SJCRH30 (cell line): ENCODE data around the gene SPATA46. TPM values are rescaled to one million over a fixed set of nuclear protein-coding genes. Genes with fewer than 3 reads are reported as not detected.

Source experiments
- DNase-seq, 2 experiments: peaks; one replicate each; pipeline ENCODE4 v3.0.0-alpha.2; 2015 to 2020
- H3K27ac ChIP-seq: fragments of 250-450 bp; sonication (Bioruptor Pico); 2 replicates; pipeline ENCODE4 v1.5.1; 2020; ENCODE audit warnings: mild to moderate bottlenecking, moderate library complexity
- H3K27me3 ChIP-seq: fragments of 250-450 bp; sonication (Bioruptor Pico); 2 replicates; pipeline ENCODE4 v1.5.1; 2020; ENCODE audit warnings: mild to moderate bottlenecking, moderate library complexity
- H3K36me3 ChIP-seq: fragments of 250-450 bp; sonication (Bioruptor Pico); 2 replicates; pipeline ENCODE4 v1.5.1; 2020; ENCODE audit warnings: mild to moderate bottlenecking, moderate library complexity
- H3K4me1 ChIP-seq: fragments of 250-450 bp; sonication (Bioruptor Pico); 2 replicates; pipeline ENCODE4 v1.5.1; 2020; ENCODE audit warnings: mild to moderate bottlenecking, moderate library complexity
- H3K4me3 ChIP-seq: fragments of 250-450 bp; sonication (Bioruptor Pico); 2 replicates; pipeline ENCODE4 v1.5.1; 2020; ENCODE audit warnings: mild to moderate bottlenecking, moderate library complexity
- H3K9me3 ChIP-seq: fragments of 250-450 bp; sonication (Bioruptor Pico); replicated peaks from 2 replicates; pipeline ENCODE4 v1.5.1; 2020; ENCODE audit warnings: mild to moderate bottlenecking, moderate library complexity
- total RNA-seq: library from RNA; depleted of rRNA; stranded (reverse); fragments of >200 nt; shearing (Covaris generic); gene quantifications from 2 replicates; pipeline ENCODE4 v1.2.3, GENCODE V29; 2014

SPATA46 gene
- total RNA-seq, 1 experiment from 2014 or later: not detected

DNA sequence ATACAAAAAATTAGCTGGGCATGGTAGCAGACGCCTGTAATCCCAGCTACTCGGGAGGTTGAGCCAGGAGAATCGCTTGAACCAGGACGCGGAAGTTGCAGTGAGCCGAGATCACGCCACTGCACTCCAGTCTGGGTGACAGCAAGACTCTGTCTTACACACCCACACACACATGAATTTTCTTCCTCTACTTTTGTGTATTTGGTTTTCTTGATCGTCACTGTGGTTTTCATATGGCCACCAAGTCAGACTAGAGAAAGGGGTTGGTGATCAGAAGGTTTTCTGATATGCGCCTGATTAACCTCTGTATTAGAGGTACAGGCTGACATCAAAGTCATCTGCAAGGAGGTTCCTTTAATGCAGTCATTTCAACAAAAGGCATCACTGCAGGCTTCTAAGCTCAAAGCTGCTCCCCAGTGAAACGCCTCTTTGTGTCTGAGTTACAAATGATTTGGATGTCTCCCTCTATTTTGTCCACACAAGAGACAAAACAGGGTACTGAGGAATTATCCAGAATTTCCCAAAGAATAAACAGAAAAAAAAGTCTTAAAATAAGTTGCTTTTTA lies 24.2 kb upstream of the SPATA46 start:
- H3K27me3 ChIP-seq: no peaks in the 10 kb centered on the region
- H3K4me1 ChIP-seq: no peaks in the 10 kb centered on the region; the same call in 1 of the 2 replicates
- no peak overlapping the region for H3K4me3 ChIP-seq
- H3K27ac ChIP-seq: no peak overlapping the region
- H3K36me3 ChIP-seq: no peaks in the 10 kb centered on the region
- H3K9me3 ChIP-seq: no peaks in the 10 kb centered on the region
- no peak for DNase-seq

DNA sequence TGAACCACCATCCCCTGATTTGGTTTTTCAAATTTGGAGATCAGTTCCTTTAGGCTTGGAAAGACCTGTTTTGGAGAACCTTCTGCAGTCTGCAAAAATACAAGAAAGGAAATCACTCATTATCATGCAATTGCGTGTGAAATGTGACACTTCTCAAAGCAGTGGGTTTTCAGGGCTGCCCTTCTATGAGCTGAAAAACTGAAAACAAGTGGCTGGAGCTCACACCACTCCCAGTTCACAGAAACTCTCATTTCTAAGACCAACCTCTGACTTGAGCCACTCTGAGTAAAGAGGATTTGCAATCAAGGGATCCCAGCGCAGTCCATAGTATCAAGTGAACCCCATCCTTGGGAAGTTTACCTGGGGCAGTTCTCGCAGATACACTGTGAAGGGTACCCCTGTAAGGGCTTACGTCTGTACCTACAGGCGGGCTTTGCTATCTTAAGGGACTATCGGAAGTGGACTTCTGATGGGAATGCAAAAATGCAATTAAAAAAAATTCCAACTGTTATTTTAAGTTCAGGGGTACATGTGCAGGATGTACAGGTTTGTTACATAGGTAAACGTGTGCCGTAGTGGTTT lies 22.4 kb upstream of the SPATA46 start:
- no peaks in the 10 kb centered on the region for H3K27me3 ChIP-seq

DNA sequence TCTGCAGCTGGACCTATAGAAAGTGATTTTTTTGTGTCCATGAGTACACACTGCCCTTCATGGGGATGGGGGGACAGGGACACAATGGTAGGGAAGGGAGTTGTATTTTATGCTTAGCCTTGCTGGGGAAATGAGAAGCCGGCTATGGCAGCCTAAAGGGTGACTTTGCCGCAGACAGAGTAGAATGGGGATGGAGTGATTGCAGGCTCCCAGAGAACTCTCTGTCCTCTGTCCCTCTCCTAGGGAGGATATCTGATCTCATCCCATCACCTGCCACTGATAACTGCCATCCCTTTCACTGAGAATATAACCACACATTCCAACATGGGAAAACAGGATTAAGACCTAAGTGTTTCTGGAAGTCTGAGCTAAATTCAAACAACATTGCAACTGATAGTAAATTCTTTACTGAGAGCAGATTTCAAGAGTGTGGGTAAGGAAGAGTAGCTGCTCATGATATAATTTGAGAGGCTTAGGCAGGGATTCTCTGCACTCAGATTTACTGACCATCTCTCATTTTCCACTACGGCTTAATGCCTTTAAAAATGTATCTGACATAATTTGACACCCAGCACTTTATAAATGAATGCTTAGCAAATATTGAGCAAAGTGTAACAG lies 21.4 kb upstream of the SPATA46 start:
- peak in 1 of 2 experiments; percentile 57 for DNase-seq
- no peaks in the 10 kb centered on the region for H3K27me3 ChIP-seq
- H3K9me3 ChIP-seq: no peaks in the 10 kb centered on the region
- H3K36me3 ChIP-seq: no peaks in the 10 kb centered on the region
- H3K27ac ChIP-seq: no peak overlapping the region
- no peak overlapping the region for H3K4me3 ChIP-seq
- no peaks in the 10 kb centered on the region; the same call in 1 of the 2 replicates for H3K4me1 ChIP-seq

More for the DNA sequence above, 22.4 kb upstream of the SPATA46 start:
- Histone ChIP-seq H3K36me3 (no peaks in the 10 kb centered on the region), H3K4me3 (no peak overlapping the region), H3K4me1 (no peaks in the 10 kb centered on the region; the same call in 1 of the 2 replicates), H3K9me3 (no peaks in the 10 kb centered on the region), H3K27ac (no peak overlapping the region)
- no peak for DNase-seq

DNA sequence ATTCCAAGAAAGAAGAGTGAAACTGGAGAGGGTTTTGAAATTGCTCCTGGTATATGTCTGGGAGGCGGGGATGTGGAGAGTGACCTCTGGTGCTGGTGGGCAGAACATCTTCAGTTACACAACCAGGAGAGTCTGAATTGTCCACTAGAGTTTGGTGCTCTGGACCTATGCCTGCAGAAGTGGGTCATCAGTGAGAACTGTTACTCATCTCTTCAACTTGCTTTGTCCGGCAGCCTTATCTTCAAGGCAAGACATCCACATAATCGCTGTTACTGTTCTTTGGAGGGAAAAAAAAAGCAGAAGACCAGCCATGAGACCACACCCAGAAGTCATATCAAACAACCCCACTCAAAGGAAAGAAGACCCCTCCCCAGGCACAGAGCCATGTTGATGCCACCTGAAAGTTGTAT lies 20.4 kb upstream of the SPATA46 start:
- H3K4me1 ChIP-seq: peaks cover under 1% of the 10 kb centered on the region
- no peak for DNase-seq
- H3K9me3 ChIP-seq: no peaks in the 10 kb centered on the region
- H3K27me3 ChIP-seq: no peaks in the 10 kb centered on the region
- H3K4me3 ChIP-seq: no peak overlapping the region
- H3K27ac ChIP-seq: no peak overlapping the region
- H3K36me3 ChIP-seq: no peaks in the 10 kb centered on the region

DNA sequence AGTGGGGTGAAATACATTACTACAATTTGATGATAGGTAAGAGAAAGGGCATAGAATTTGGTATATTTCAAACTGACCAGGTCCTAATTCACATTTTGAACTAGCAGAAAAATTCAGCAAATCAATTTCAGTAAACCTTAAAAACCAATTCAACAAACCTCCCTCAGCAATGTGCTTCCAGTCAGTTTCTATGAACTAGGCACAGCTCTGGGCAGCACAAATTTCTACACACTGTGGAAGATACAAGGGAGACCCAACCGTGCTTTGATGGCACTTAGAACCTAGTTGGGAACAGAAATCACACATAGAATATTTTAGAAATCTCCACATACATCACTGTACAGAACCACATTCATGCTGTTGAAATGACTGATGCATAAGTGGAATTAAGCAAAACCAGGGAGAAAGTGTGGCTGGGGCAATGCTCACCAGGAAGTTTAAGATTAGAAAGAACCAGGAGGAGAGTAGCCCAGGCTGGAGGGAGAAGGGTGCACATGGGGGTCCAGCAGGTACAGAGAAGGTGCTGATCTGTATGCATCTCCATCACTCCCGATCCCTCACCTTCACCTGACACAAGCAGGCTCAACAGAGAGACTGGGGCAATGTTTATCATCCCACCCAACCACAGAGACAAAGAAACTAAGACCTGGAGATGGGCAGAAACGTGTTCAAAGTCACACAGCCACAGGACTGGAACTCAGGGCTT lies 19.7 kb upstream of the SPATA46 start:
- DNase-seq: no peak
- Histone ChIP-seq H3K9me3 (no peaks in the 10 kb centered on the region), H3K27ac (no peak overlapping the region), H3K27me3 (no peaks in the 10 kb centered on the region), H3K36me3 (no peaks in the 10 kb centered on the region), H3K4me1 (peaks cover 7% of the 10 kb centered on the region), H3K4me3 (no peak overlapping the region)

DNA sequence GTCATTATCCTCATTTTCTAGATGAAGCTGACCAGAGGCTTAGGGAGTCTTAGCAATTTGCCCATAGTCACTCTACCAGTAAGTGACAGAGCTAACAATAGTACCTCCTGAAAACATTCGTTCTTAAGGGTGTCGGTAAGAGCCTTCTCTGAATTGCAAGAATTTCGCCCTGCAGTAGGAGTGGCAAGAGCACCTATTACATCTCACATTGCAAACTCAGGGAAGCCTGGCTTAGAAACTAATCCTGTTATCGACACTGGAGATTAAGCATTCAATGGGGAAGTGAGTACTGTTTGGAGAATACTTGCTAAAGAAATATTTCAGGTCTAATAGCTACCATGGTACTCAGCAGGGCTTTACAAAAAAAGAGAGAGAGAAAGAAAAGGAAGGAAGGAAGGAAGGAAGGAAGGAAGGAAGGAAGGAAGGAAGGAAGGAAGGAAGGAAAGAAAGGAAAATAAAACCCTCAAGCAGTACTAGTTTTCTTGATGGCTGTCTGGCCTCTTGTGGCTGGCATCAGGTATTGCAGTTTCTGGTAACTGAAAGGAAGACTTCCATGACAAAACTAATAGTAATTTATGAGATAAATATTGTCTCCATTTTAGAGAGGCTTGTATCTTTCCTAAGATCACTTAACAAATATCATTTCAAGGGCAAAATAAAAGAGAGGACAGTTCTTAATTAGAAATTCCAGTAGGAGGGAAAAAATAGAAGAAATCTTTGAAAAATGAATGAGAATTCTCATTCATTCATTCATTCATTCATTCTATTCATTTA lies 15.3 kb upstream of the SPATA46 start:
- Histone ChIP-seq H3K4me3 (0 out of 2 replicates have a peak overlapping the region, but pooled peaks have one; percentile 8), H3K27ac (no peak overlapping the region), H3K27me3 (no peaks in the 10 kb centered on the region), H3K36me3 (no peaks in the 10 kb centered on the region), H3K9me3 (no peaks in the 10 kb centered on the region), H3K4me1 (peaks cover 34% of the 10 kb centered on the region)
- DNase-seq: peak in 1 of 2 experiments; percentile 57

DNA sequence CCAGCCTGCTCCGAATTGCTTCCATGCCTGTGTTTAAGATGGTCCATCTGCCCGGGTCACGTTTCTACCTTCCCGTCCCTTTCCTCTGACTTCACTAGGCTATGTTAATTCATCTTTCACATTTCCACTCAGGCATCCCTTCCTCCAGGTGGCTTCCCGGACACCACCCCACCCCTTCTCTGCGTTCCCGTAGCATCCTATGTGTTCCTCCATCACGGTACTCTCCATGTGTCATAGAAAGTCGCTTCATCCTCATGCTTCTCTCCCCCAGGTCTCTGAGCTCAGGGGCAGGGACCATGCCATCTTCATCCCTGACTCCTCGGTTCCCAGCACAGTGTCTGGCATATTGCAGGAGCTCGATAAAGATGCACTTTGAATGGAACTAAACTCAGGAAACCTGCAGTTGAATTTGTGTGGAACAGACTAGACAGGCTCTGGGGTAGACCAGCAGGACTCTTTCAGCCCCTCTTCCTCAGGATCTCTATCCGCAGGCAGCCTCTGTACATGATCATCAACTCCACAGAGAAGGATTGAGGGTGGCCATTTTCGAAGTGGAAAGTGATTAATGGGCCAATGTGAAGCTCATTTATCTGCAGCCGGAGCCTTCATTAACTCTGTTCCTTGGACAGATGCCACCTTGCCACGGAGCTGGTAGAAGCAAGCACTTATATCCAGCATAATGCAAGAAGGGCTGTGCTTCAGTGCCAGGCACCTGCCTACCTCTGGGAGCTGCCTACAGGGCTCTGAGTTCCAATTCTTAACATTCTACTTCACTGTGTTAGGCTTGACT lies 13.9 kb upstream of the SPATA46 start:
- H3K27me3 ChIP-seq: no peaks in the 10 kb centered on the region
- no peak overlapping the region for H3K4me3 ChIP-seq
- DNase-seq: no peak
- no peak overlapping the region; the same call in 1 of the 2 replicates for H3K27ac ChIP-seq
- no peaks in the 10 kb centered on the region for H3K36me3 ChIP-seq
- no peaks in the 10 kb centered on the region for H3K9me3 ChIP-seq
- peaks cover 34% of the 10 kb centered on the region for H3K4me1 ChIP-seq

DNA sequence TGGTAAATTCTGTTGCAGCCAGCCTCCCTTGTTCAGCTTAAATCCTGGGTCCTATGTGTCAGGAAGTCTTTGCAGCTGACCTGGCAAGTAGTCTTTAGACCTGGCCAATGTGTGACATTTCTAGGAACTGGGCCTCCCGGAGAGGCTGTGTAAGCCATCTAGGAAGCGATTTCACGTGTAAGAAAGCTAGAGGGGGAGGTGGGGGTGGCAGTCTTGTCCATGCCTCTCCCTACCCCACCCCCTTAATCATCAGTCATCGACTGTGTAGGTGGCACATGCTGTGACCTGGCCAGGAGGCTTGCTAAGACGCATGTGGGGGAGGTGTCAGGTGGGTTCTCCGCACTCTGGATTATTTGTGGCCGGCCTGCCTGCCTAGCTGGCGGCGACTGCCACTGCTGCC lies 13.3 kb upstream of the SPATA46 start:
- Histone ChIP-seq H3K4me1 (peaks cover 34% of the 10 kb centered on the region), H3K27me3 (no peaks in the 10 kb centered on the region), H3K4me3 (no peak overlapping the region), H3K27ac (peak overlapping the region; percentile 59), H3K9me3 (no peaks in the 10 kb centered on the region), H3K36me3 (no peaks in the 10 kb centered on the region)
- DNase-seq: no peak

DNA sequence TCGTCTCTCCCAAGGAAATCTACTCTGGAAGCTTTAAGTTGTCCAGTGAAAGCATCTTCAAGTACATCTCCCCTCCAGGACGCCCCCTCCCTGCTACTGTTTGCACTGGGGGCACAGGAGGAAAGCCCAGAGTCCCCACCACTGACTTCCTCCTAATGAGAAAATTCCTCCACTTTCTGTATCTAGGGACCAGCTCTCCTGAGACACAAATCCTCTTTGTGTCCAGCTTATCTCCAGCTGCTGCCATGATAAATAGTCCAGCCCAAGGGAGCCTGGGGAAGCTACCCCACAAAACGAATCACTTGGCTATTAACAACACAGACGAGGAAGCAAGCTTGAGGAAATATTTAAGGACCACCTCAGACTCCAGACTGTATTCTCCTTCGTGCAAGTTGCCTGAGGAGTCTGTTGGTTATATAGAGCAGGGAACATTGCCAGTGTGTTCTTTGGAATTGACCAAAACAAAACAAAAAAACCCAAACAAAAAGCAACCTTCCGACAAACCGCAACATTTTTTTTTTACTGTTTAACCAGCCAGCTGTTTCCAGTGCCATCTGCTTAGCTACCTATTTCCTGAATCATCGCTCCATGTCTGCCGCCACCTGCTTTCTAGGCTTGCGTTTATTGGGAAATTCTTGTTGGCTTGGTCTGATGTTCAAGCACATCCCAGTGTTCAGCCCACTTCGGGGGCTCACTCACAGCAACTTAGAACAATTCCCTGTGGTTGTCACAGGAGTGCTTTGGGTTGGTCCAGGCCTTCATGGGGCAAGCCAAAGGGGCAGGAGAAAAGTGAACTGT lies 12.6 kb upstream of the SPATA46 start:
- H3K4me1 ChIP-seq: peaks cover 34% of the 10 kb centered on the region
- peak overlapping the region; percentile 26 for H3K4me3 ChIP-seq
- H3K27me3 ChIP-seq: no peaks in the 10 kb centered on the region
- H3K9me3 ChIP-seq: no peaks in the 10 kb centered on the region
- H3K27ac ChIP-seq: peak overlapping the region; percentile 59
- peak; percentile 67 to 83 for DNase-seq
- no peaks in the 10 kb centered on the region for H3K36me3 ChIP-seq

DNA sequence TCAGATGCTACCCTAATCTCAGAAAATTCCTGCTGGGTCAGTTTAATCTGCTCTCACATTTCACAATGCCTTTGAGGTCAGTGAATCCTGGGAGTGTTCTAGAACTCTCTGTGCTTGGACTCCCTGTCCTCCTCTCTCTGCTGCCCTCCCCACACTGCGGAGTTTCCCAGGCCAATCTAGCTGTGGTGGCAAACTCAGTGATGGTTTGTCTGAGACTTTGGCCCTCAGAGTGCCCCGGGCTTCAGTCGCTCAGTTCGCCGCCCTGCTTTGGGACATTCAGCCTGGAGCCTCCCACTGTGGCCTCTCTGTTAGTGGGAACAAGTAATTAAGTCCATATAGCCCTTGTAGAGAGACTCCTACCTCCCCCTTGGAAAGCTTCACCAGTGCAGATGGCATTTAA lies 12.0 kb upstream of the SPATA46 start:
- Histone ChIP-seq H3K4me1 (peaks cover 34% of the 10 kb centered on the region), H3K27ac (peak overlapping the region; percentile 59)

DNA sequence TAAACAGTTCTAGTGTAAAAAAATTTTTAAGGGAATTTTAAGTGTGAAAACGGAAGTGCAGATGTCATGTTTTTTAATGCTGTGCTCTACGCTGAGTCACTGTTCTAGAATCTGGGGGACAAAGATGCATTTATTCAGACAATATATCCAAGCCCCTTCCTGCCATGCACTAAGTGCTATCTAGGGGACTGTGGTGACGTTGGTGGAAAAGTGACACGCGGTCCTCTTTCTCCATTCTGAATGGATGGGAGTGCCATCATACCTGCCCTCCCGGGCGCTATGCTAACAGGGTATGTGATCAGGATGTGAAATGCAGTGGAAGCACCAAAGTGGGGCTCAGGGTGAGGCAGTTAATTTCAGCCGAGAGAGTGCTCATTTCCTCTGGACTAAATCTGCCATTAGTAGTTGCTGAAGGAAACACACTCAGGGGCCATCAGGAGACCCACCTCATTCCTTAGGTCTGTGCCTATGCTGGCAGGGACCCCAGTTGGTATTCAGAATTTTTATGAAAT lies 11.5 kb upstream of the SPATA46 start:
- H3K36me3 ChIP-seq: no peaks in the 10 kb centered on the region

More for the DNA sequence above, 12.0 kb upstream of the SPATA46 start:
- H3K27me3 ChIP-seq: no peaks in the 10 kb centered on the region
- no peaks in the 10 kb centered on the region for H3K36me3 ChIP-seq
- no peak overlapping the region for H3K4me3 ChIP-seq
- H3K9me3 ChIP-seq: no peaks in the 10 kb centered on the region
- DNase-seq: no peak

DNA sequence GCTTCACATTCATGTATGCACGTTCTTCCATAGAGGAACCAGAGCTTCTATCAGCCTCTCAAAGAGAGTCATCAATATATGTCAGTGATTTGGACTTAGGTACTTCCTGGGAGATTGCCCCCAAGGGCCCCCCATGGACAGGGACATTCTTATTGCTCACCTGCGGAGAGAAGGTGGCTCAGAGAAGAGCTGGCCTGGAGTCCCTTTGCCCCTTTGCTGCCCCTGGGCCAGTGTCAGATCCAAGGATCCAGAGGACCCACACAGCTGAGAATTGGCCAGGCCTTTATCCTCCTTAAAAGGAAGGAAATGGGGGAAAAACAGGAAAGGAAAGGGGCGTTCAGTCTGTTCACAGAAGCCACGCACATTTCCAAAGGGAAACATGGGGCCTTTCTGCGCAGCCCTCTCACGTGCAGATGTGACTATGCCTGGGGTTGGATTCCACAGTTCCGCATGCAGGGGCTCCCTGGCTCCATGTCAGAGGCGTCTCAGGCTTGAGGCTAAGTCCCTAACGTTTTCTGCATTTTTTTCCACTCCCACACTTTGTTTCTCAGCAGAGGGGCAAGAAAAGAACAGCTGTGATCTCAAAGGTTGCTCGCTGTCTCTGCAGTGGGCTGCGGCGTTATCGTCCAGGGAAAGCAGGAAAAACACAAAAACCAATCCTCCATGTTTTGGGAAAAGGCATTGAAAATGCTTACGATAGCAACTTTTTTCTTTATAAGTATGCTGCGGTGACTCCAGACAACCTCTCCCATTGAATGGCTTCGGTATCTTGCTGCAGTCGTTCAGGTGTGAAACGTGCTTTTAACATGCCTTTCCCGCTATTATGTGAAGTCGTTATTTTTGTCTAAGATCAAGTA lies 10.8 kb upstream of the SPATA46 start:
- Histone ChIP-seq H3K27ac (no peak overlapping the region), H3K4me1 (peaks cover 34% of the 10 kb centered on the region), H3K36me3 (no peaks in the 10 kb centered on the region), H3K4me3 (no peak overlapping the region), H3K9me3 (no peaks in the 10 kb centered on the region), H3K27me3 (no peaks in the 10 kb centered on the region)
- DNase-seq: no peak

More for the DNA sequence above, 11.5 kb upstream of the SPATA46 start:
- H3K4me3 ChIP-seq: no peak overlapping the region
- no peak for DNase-seq
- H3K27me3 ChIP-seq: no peaks in the 10 kb centered on the region
- no peaks in the 10 kb centered on the region for H3K9me3 ChIP-seq
- peak overlapping the region; percentile 59 for H3K27ac ChIP-seq
- peaks cover 34% of the 10 kb centered on the region for H3K4me1 ChIP-seq
